Neural progenitor cell (in vitro differentiated cells): ENCODE data around the gene RPUSD1. TPM values are rescaled to one million over a fixed set of nuclear protein-coding genes. Genes with fewer than 3 reads are reported as not detected.

Source experiments
- DNase-seq: peaks from one replicate; pipeline ENCODE4 v3.0.0-alpha.2; 2016; ENCODE audit warnings: low spot score
- H2AFZ ChIP-seq: fragments of 200-600 bp; sonication (generic); replicated peaks from 2 replicates; pipeline ENCODE4 v1.6.1; 2016; ENCODE audit warnings: antibody characterized with exemption
- H3F3A ChIP-seq: fragments of 200-600 bp; sonication (generic); 2 replicates; pipeline ENCODE4 v1.6.1; 2016; ENCODE audit warnings: antibody characterized with exemption, low read depth
- H3K27ac ChIP-seq: fragments of 200-600 bp; sonication (generic); 2 replicates; pipeline ENCODE4 v1.5.1; 2016; ENCODE audit warnings: mild to moderate bottlenecking
- H3K27me3 ChIP-seq: fragments of 200-600 bp; sonication (generic); 2 replicates; pipeline ENCODE4 v1.6.1; 2016; ENCODE audit warnings: mild to moderate bottlenecking, moderate library complexity
- H3K36me3 ChIP-seq: fragments of 200-600 bp; sonication (generic); 2 replicates; pipeline ENCODE4 v1.5.1; 2016
- H3K4me1 ChIP-seq: fragments of 200-600 bp; sonication (generic); 2 replicates; pipeline ENCODE4 v1.6.1; 2016; ENCODE audit warnings: mixed run types
- H3K4me2 ChIP-seq: fragments of 200-600 bp; sonication (generic); 2 replicates; pipeline ENCODE4 v1.6.1; 2016
- H3K4me3 ChIP-seq: fragments of 200-600 bp; sonication (generic); 2 replicates; pipeline ENCODE4 v1.5.1; 2016
- H3K79me2 ChIP-seq: fragments of 200-600 bp; sonication (generic); 2 replicates; pipeline ENCODE4 v1.6.1; 2016; ENCODE audit warnings: low read depth
- H3K9ac ChIP-seq: fragments of 200-600 bp; sonication (generic); 2 replicates; pipeline ENCODE4 v1.6.1; 2016
- H3K9me3 ChIP-seq: fragments of 200-600 bp; sonication (generic); 2 replicates; pipeline ENCODE4 v1.5.1; 2016; ENCODE audit warnings: low read depth
- H4K20me1 ChIP-seq: fragments of 200-600 bp; sonication (generic); 2 replicates; pipeline ENCODE4 v1.6.1; 2016; ENCODE audit warnings: low read depth
- H3K27ac Mint-ChIP-seq: 3 replicates; pipeline ENCODE4 v1.8.0; 2021; ENCODE audit warnings: mixed read lengths
- H3K27me3 Mint-ChIP-seq: 2 replicates; pipeline ENCODE4 v1.8.0; 2022; ENCODE audit warnings: low read depth, mild to moderate bottlenecking, inconsistent platforms, moderate library complexity, mixed read lengths; ENCODE audit not compliant: insufficient read depth
- H3K36me3 Mint-ChIP-seq: 3 replicates; pipeline ENCODE4 v1.8.0; 2021; ENCODE audit warnings: mixed read lengths
- H3K4me1 Mint-ChIP-seq: 3 replicates; pipeline ENCODE4 v1.8.0; 2021; ENCODE audit warnings: mixed read lengths
- H3K4me3 Mint-ChIP-seq: 3 replicates; pipeline ENCODE4 v1.8.0; 2021; ENCODE audit warnings: mild to moderate bottlenecking, moderate library complexity, mixed read lengths
- H3K9me3 Mint-ChIP-seq: 3 replicates; pipeline ENCODE4 v1.8.0; 2020; ENCODE audit warnings: mixed read lengths
- EZH2 ChIP-seq: fragments of 200-600 bp; sonication (generic); IDR thresholded peaks from 2 replicates; pipeline ENCODE4 v1.6.1; 2017; ENCODE audit warnings: antibody characterized with exemption, mild to moderate bottlenecking, moderate library complexity
- EZH2phosphoT487 ChIP-seq: fragments of 200-600 bp; sonication (generic); IDR thresholded peaks from 2 replicates; pipeline ENCODE4 v1.6.1; 2017; ENCODE audit warnings: antibody characterized with exemption
- microRNA counts: library from miRNA; unstranded; fragments of <30 nt; microRNA quantifications from one replicate; lab custom pipeline; 2016
- microRNA-seq: library from miRNA; unstranded; fragments of <30 nt; microRNA quantifications from one replicate; pipeline ENCODE4, GENCODE V29; 2016
- small RNA-seq: library from RNA; depleted of rRNA; stranded (forward); fragments of <200 nt; gene quantifications from one replicate; pipeline ENCODE3, GENCODE V24; 2015
- total RNA-seq: library from RNA; depleted of rRNA; stranded (reverse); fragments of >200 nt; gene quantifications from 2 replicates; pipeline ENCODE4 v1.2.3, GENCODE V29; 2015; ENCODE audit warnings: low replicate concordance
- TF ChIP-seq, protein P1 (sequence below): fragments of 200-600 bp; sonication (generic); IDR thresholded peaks from 2 replicates; pipeline ENCODE4 v1.5.1; 2017; ENCODE audit warnings: antibody characterized with exemption, mild to moderate bottlenecking

The RPUSD1 gene
- total RNA-seq, 1 donor from 2014 or later: 5.6 TPM

DNA sequence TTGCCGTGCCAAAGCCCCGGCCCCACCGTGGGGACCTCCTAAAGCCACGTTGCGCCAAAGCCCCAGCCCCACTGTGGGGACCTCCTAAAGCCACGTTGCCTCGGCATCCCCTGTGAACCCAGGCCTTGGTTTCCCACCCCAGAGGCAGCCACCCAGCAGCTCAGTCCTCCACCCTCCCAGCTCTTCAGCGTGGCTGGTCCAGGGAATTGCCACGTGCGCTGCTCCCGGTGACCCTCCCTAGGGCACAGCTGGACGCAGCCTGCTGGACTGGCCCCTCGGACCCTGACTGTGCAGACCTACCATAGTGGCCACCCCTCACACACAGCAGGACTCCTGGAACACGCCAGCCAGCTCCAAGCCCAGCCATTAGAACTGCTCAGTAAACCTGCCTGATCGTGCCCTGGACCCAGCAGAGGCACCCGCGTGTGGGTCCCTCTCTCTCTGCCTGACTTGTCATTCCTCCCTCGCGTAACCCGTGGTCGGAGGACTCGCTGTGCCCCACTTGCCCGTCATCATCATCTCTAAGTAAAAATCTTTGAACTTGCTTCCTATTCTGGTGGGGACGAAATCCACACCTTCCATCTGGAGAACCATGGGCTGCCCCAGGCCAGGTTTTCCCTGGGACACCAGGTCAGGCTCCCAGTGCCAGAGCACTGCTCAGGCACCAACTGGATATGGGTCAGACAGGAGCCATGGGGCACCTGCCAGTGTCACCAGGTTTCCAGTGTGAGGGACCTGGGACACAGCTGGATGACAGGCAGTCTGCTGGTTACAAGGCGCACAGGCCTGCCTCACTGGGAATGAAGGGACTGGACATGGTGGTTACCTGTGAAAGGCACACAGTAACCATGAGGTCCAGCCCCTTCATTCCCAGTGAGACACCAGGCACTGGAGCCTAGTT lies 53.0 kb downstream of the RPUSD1 start:
- H3K4me1 Mint-ChIP-seq: peaks cover 8% of the 10 kb centered on the region
- peaks cover 5% of the 10 kb centered on the region for H3K36me3 Mint-ChIP-seq
- no peaks in the 10 kb centered on the region for H3K9me3 Mint-ChIP-seq
- Histone ChIP-seq H3K9me3 (no peaks in the 10 kb centered on the region), H4K20me1 (no peaks in the 10 kb centered on the region), H3K27me3 (no peaks in the 10 kb centered on the region), H2AFZ (no peak overlapping the region), H3K27ac (no peak overlapping the region), H3F3A (no peaks in the 10 kb centered on the region), H3K4me3 (no peak overlapping the region), H3K9ac (no peak overlapping the region), H3K36me3 (no peaks in the 10 kb centered on the region), H3K4me2 (no peak overlapping the region), H3K4me1 (peaks cover 5% of the 10 kb centered on the region), H3K79me2 (peaks cover 6% of the 10 kb centered on the region)
- TF ChIP-seq, protein P1, sequence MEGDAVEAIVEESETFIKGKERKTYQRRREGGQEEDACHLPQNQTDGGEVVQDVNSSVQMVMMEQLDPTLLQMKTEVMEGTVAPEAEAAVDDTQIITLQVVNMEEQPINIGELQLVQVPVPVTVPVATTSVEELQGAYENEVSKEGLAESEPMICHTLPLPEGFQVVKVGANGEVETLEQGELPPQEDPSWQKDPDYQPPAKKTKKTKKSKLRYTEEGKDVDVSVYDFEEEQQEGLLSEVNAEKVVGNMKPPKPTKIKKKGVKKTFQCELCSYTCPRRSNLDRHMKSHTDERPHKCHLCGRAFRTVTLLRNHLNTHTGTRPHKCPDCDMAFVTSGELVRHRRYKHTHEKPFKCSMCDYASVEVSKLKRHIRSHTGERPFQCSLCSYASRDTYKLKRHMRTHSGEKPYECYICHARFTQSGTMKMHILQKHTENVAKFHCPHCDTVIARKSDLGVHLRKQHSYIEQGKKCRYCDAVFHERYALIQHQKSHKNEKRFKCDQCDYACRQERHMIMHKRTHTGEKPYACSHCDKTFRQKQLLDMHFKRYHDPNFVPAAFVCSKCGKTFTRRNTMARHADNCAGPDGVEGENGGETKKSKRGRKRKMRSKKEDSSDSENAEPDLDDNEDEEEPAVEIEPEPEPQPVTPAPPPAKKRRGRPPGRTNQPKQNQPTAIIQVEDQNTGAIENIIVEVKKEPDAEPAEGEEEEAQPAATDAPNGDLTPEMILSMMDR: no peak
- TF ChIP-seq EZH2 (no peak), EZH2phosphoT487 (no peak)
- no peak for DNase-seq
- H3K27ac Mint-ChIP-seq: no peak overlapping the region
- no peak overlapping the region for H3K4me3 Mint-ChIP-seq
- H3K27me3 Mint-ChIP-seq: peaks cover 2% of the 10 kb centered on the region

MicroRNA genes within 50 kb of the gene (microRNA counts, 767-probe panel; counts per million panel counts)
- 460 counts per million, percentile 90 among the panel's probes with 10 or more counts for microRNA hsa-miR-662 (lab: Ali Mortazavi, UCI)

Small RNA genes within 50 kb of the gene (microRNA-seq; reads per million reads assigned to microRNA genes)
- not detected for gene MIR662

Small RNA genes within 50 kb of the gene (small RNA-seq; reads per million reads assigned to genes)
- gene MIR662: not detected

Other genes with a start within 250 kb of the RPUSD1 start
- not detected in 2 replicates for gene PRR35, start 228.0 kb downstream of the RPUSD1 start, total RNA-seq
- 0.28 TPM in 1 of 2 replicates, not detected in the other for gene NHLRC4, start 221.4 kb downstream of the RPUSD1 start, total RNA-seq
- gene PIGQ, start 218.4 kb downstream of the RPUSD1 start, total RNA-seq: 16.1 and 60.7 TPM in 2 replicates
- gene RAB40C, start 198.3 kb downstream of the RPUSD1 start, total RNA-seq: 6.0 and 30.0 TPM in 2 replicates
- 5.9 and 22.5 TPM in 2 replicates for gene WFIKKN1, start 157.4 kb downstream of the RPUSD1 start, total RNA-seq
- 46.0 and 125 TPM in 2 replicates for gene METTL26, start 152.1 kb downstream of the RPUSD1 start, total RNA-seq
- gene MCRIP2, start 146.6 kb downstream of the RPUSD1 start, total RNA-seq: 1.5 and 4.7 TPM in 2 replicates
- gene WDR90, start 139.0 kb downstream of the RPUSD1 start, total RNA-seq: 9.3 and 33.4 TPM in 2 replicates
- 34.0 and 138 TPM in 2 replicates for gene RHOT2, start 120.2 kb downstream of the RPUSD1 start, total RNA-seq
- gene RHBDL1, start 112.7 kb downstream of the RPUSD1 start, total RNA-seq: 0.28 and 5.3 TPM in 2 replicates
- 27.0 and 79.5 TPM in 2 replicates for gene STUB1, start 108.0 kb downstream of the RPUSD1 start, total RNA-seq
- gene JMJD8, start 104.0 kb downstream of the RPUSD1 start, total RNA-seq: 32.1 and 54.8 TPM in 2 replicates
- gene WDR24, start 98.0 kb downstream of the RPUSD1 start, total RNA-seq: 3.5 and 12.5 TPM in 2 replicates
- gene FBXL16, start 82.6 kb downstream of the RPUSD1 start, total RNA-seq: 0.13 and 0.65 TPM in 2 replicates
- 24.3 and 110 TPM in 2 replicates for gene METRN, start 73.3 kb downstream of the RPUSD1 start, total RNA-seq
- 7.5 and 20.9 TPM in 2 replicates for gene ANTKMT, start 67.2 kb downstream of the RPUSD1 start, total RNA-seq
- 0.67 and 3.7 TPM in 2 replicates for gene CCDC78, start 61.9 kb downstream of the RPUSD1 start, total RNA-seq
- 1.0 and 5.4 TPM in 2 replicates for gene HAGHL, start 61.3 kb downstream of the RPUSD1 start, total RNA-seq
- gene CIAO3, start 47.4 kb downstream of the RPUSD1 start, total RNA-seq: 20.5 and 38.2 TPM in 2 replicates
- 0.82 and 1.2 TPM in 2 replicates for gene MSLN, start 27.6 kb downstream of the RPUSD1 start, total RNA-seq
- gene CHTF18, start 239 bp upstream of the RPUSD1 start, total RNA-seq: 35.6 and 124 TPM in 2 replicates
- not detected in 2 replicates for gene GNG13, start 12.4 kb upstream of the RPUSD1 start, total RNA-seq
- 3.4 and 26.8 TPM in 2 replicates for gene LMF1, start 182.6 kb upstream of the RPUSD1 start, total RNA-seq
- gene SOX8, start 193.4 kb upstream of the RPUSD1 start, total RNA-seq: 0.75 and 3.0 TPM in 2 replicates